ENCODE data around the gene TUBA4A.

TUBA4A gene

GRCh38 chr2:219207884-219208740 lies 45.6 kb downstream of the TUBA4A start:
- in situ Hi-C loops (cut with HindIII; ENCODE audit: low sequenced_read_pairs), result no loop called here
- TF ChIP-seq CTCF (IDR thresholded peaks at IDR 0.05; ENCODE audit: low read depth, low read length, missing control alignments), result no peak
- DNase-seq (ENCODE audit: low read depth), result no peak
- peak overlapping the region; percentile 64 for H3K4me3 ChIP-seq (ENCODE audit: low read depth, low read length)

GRCh38 chr2:219207134-219207883 lies 46.4 kb downstream of the TUBA4A start:
- H3K4me3 ChIP-seq (ENCODE audit: low read depth, low read length), result peak overlapping the region; percentile 64
- no peak for DNase-seq (ENCODE audit: low read depth)
- in situ Hi-C loops (cut with HindIII; ENCODE audit: low sequenced_read_pairs), result no loop called here
- no peak for TF ChIP-seq CTCF (IDR thresholded peaks at IDR 0.05; ENCODE audit: low read depth, low read length, missing control alignments)

DNA sequence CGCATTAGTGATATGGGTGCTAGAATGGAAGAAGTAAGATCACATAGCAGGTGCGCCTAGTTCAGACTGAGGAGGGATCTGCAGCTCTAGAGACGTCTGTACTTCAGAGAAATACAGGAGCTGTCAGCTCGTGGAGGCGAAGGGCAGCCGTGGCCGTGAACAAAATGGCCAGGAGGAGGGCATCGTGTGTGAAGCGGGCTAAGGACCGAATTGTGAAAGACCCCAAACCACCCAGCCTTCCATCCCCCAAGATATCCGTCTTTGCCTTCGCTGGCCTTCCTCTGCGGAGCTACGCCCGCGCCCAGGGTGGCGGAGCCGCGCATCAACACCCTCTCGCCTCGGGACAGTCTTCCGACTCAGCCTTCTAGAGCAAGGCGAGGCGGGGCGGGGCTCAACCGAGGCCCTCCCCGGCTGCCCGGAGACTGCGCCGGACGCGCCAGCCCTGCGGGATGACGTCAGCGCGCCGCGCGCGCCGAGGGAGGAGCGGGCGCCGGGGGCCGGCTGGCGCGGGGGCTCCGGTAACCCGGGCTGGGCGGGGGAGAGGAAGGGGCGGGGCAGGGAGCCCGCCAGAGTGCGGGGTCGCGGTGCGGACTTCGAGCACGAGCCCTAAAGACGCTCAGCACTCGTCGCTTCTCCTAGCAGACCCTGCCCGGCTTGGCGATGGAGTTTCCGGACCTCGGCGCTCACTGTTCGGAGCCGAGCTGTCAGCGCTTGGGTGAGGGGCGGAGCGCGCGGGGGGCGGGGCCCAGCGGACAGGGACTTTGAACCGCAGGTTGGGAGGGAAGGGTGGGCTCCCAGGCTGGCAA lies 47.2 kb downstream of the TUBA4A start, which contains the start of gene ZFAND2B:
TSS of gene ZFAND2B (plus strand) at position 455 of the 806 bp plus-strand sequence. CDS start at position 661, 206 bp downstream.
- H3K4me3 ChIP-seq (ENCODE audit: low read depth, low read length), result peak within 1 kb of the TSS; percentile 64
- peak; percentile 74 for DNase-seq (ENCODE audit: low read depth)
- TF ChIP-seq CTCF (IDR thresholded peaks at IDR 0.05; ENCODE audit: low read depth, low read length, missing control alignments), result no peak
- in situ Hi-C loops (cut with HindIII; ENCODE audit: low sequenced_read_pairs), result no loop called here

DNA sequence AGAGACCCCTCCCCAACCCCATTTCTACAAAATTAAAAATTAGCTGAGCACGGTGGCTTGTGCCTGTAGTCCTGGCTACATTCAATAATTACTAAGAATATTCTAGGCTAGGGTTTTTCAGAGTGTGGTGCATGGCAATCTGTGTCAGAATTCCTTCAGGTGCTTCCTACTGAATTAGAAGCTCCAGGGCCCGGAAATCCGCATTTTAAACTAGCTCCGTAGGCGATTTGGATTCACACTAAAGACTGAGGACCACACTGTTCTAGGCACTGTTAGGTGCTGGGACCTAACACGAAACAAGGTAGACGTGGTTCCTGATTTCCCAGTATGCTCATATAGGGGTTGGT lies 47.8 kb downstream of the TUBA4A start:
- in situ Hi-C loops (cut with HindIII; ENCODE audit: low sequenced_read_pairs), result no loop called here
- no peak for TF ChIP-seq CTCF (IDR thresholded peaks at IDR 0.05; ENCODE audit: low read depth, low read length, missing control alignments)
- H3K4me3 ChIP-seq (ENCODE audit: low read depth, low read length), result peak overlapping the region; percentile 64
- no peak for DNase-seq (ENCODE audit: low read depth)

- no peak overlapping the region for H3K4me3 ChIP-seq (ENCODE audit: low read depth, low read length)
- no peak for DNase-seq (ENCODE audit: low read depth)
- TF ChIP-seq CTCF (IDR thresholded peaks at IDR 0.05; ENCODE audit: low read depth, low read length, missing control alignments), result no peak
- in situ Hi-C loops (cut with HindIII; ENCODE audit: low sequenced_read_pairs), result no loop called here
These were observed 48.6 kb downstream of the TUBA4A start for GRCh38 chr2:219205165-219205538.

All from astrocyte of the cerebellum (primary cell).